IMR-90 (cell line): Measurements from ENCODE around the gene DAP3. TPM values are rescaled to one million over a fixed set of nuclear protein-coding genes. Genes with fewer than 3 reads are reported as not detected.

ENCODE experiments used
- ATAC-seq: fragments of 200-7000 bp; cut with Tn5 transposase; 2 replicates; pipeline ENCODE4 v1.9.1; 2020; ENCODE audit warnings: low read depth, mild to moderate bottlenecking, moderate library complexity
- BruUV-seq: library from RNA; stranded (reverse); fragments of 400-500 nt; replicated peaks from 2 replicates; lab custom pipeline; 2021; lab: Mats Ljungman, UMichigan
- CTCF ChIA-PET: fragments of 300-600 bp; formaldehyde crosslinking; extraction: SDS; loops from one replicate; lab custom pipeline; 2021; ENCODE audit warnings: antibody characterized with exemption; lab: Yijun Ruan, JAX
- POLR2A ChIA-PET: fragments of 300-600 bp; sonication (Branson Sonifier 250); formaldehyde crosslinking; loops from one replicate; lab custom pipeline; 2022; ENCODE audit warnings: antibody characterized with exemption; ENCODE audit not compliant: unreplicated experiment; lab: Charles Lee
- DNase-seq: peaks from one replicate; pipeline ENCODE4 v3.0.0; 2013
- H2AFZ ChIP-seq: replicated peaks from 2 replicates; pipeline ENCODE3; 2013; ENCODE audit warnings: low read length, mild to moderate bottlenecking; ENCODE audit not compliant: poor library complexity
- H2AK5ac ChIP-seq: 2 replicates; pipeline ENCODE4 v1.6.1; 2013; ENCODE audit warnings: low read depth, low read length, inconsistent platforms
- H2AK9ac ChIP-seq: replicated peaks from 2 replicates; pipeline ENCODE3; 2013; ENCODE audit warnings: mild to moderate bottlenecking, low read depth, low read length, moderate library complexity; ENCODE audit not compliant: poor library complexity
- H2BK120ac ChIP-seq: 2 replicates; pipeline ENCODE4 v1.6.1; 2013; ENCODE audit warnings: low read depth, low read length, inconsistent platforms
- H2BK15ac ChIP-seq: 3 replicates; pipeline ENCODE4 v1.6.1; 2013; ENCODE audit warnings: low read depth, low read length, inconsistent platforms
- H2BK20ac ChIP-seq: 2 replicates; pipeline ENCODE4 v1.6.1; 2013; ENCODE audit warnings: low read depth, mild to moderate bottlenecking, inconsistent platforms, low read length, moderate library complexity
- H2BK5ac ChIP-seq: 2 replicates; pipeline ENCODE4 v1.6.1; 2013; ENCODE audit warnings: mild to moderate bottlenecking, low read depth, low read length, inconsistent platforms; ENCODE audit not compliant: poor library complexity, severe bottlenecking
- H3K14ac ChIP-seq: replicated peaks from 2 replicates; pipeline ENCODE4 v1.6.1; 2013; ENCODE audit warnings: low read depth, low read length, inconsistent platforms
- H3K18ac ChIP-seq: 2 replicates; pipeline ENCODE4 v1.6.1; 2013; ENCODE audit warnings: low read depth, low read length, control low read depth
- H3K23ac ChIP-seq: 2 replicates; pipeline ENCODE4 v1.6.1; 2013; ENCODE audit warnings: low read depth, low read length, inconsistent platforms
- H3K27ac ChIP-seq: 2 replicates; pipeline ENCODE4 v1.5.1; 2013; ENCODE audit warnings: mild to moderate bottlenecking, control low read depth, low read length; ENCODE audit not compliant: insufficient read depth
- H3K27me3 ChIP-seq: 2 replicates; pipeline ENCODE4 v1.6.1; 2013; ENCODE audit warnings: low read length; ENCODE audit not compliant: control insufficient read depth, insufficient read depth
- H3K36me3 ChIP-seq: 2 replicates; pipeline ENCODE4 v1.6.1; 2013; ENCODE audit warnings: low read length, mixed read lengths; ENCODE audit not compliant: control insufficient read depth, insufficient read depth
- H3K4ac ChIP-seq: 2 replicates; pipeline ENCODE4 v1.6.1; 2013; ENCODE audit warnings: low read depth, low read length, inconsistent platforms
- H3K4me1 ChIP-seq: 2 replicates; pipeline ENCODE4 v1.6.1; 2013; ENCODE audit warnings: low read length, mixed read lengths; ENCODE audit not compliant: control insufficient read depth, insufficient read depth
- H3K4me2 ChIP-seq: 2 replicates; pipeline ENCODE4 v1.6.1; 2013; ENCODE audit warnings: low read depth, mild to moderate bottlenecking, control low read depth, low read length, moderate library complexity
- H3K4me3 ChIP-seq: 2 replicates; pipeline ENCODE4 v1.5.1; 2013; ENCODE audit warnings: low read depth, mild to moderate bottlenecking, control low read depth, low read length, moderate library complexity; ENCODE audit not compliant: insufficient read depth
- H3K56ac ChIP-seq: 2 replicates; pipeline ENCODE4 v1.6.1; 2013; ENCODE audit warnings: low read length, inconsistent platforms; ENCODE audit not compliant: insufficient read depth; ENCODE audit errors: extremely low read depth
- H3K79me1 ChIP-seq, 2 experiments: 2 replicates each; pipeline ENCODE4 v1.6.1; 2013; ENCODE audit warnings: low read length in 2 of 2, inconsistent platforms in 1 of 2, low read depth in 1 of 2
- H3K9ac ChIP-seq: 2 replicates; pipeline ENCODE4 v1.6.1; 2013; ENCODE audit warnings: low read depth, low read length, control low read depth
- H3K9me1 ChIP-seq: 2 replicates; pipeline ENCODE4 v1.6.1; 2013; ENCODE audit warnings: low read length, inconsistent platforms; ENCODE audit not compliant: insufficient read depth
- H3K9me3 ChIP-seq: 2 replicates; pipeline ENCODE4 v1.6.1; 2013; ENCODE audit warnings: low read length; ENCODE audit not compliant: control insufficient read depth, insufficient read depth
- H4K20me1 ChIP-seq: 2 replicates; pipeline ENCODE4 v1.6.1; 2013; ENCODE audit warnings: low read length, inconsistent platforms; ENCODE audit not compliant: insufficient read depth
- H4K5ac ChIP-seq: 2 replicates; pipeline ENCODE4 v1.6.1; 2013; ENCODE audit warnings: mild to moderate bottlenecking, low read depth, low read length, control low read depth
- H4K8ac ChIP-seq, 2 experiments: 2 replicates each; pipeline ENCODE4 v1.6.1; 2013; ENCODE audit warnings: low read depth in 2 of 2, low read length in 2 of 2, control low read depth in 1 of 2, inconsistent platforms in 1 of 2
- H4K91ac ChIP-seq: 2 replicates; pipeline ENCODE4 v1.6.1; 2013; ENCODE audit warnings: low read depth, low read length, inconsistent platforms; ENCODE audit not compliant: insufficient read depth
- POLR2A ChIP-seq: IDR thresholded peaks from 2 replicates; pipeline ENCODE4 v1.6.1; 2012; ENCODE audit warnings: mild to moderate bottlenecking, low read depth, low read length
- RAD21 ChIP-seq: IDR thresholded peaks from 2 replicates; pipeline ENCODE4 v1.6.1; 2012; ENCODE audit warnings: low read length, improper control_type of control experiment
- RCOR1 ChIP-seq: IDR thresholded peaks from 2 replicates; pipeline ENCODE4 v1.6.1; 2012; ENCODE audit warnings: mild to moderate bottlenecking, low read length, improper control_type of control experiment; ENCODE audit not compliant: insufficient replicate concordance
- SMC3 ChIP-seq: fragments of 150-350 bp; IDR thresholded peaks from 2 replicates; pipeline ENCODE4 v1.6.1; 2016; ENCODE audit warnings: low read depth, mild to moderate bottlenecking, antibody characterized with exemption, low read length, moderate library complexity
- WGBS, 2 experiments: methylation state at CpG; one replicate each; pipeline versions ENCODE4 v1.1.5 to v1.1.7; 2013; ENCODE audit warnings: missing lambda C conversion rate in 2 of 2; ENCODE audit not compliant: insufficient read length in 1 of 2; ENCODE audit errors: extremely low coverage in 2 of 2; 5-methylcytosine and 5-hydroxymethylcytosine counted together
- dilution Hi-C: fragments of 300-500 bp; cut with HindIII; formaldehyde crosslinking; loops from one replicate; pipeline ENCODE4 v1.14.3; 2018; ENCODE audit warnings: low sequenced_read_pairs; ENCODE audit not compliant: unreplicated experiment
- in situ Hi-C: fragments of 300-500 bp; cut with MboI; formaldehyde crosslinking; loops from 3 replicates; pipeline ENCODE4 v1.14.3; 2019; ENCODE audit warnings: low sequenced_read_pairs, inconsistent platforms, mixed read lengths
- intact Hi-C: fragments of 100-400 bp; cut with micrococcal nuclease; formaldehyde crosslinking; loops from 2 replicates; pipeline ENCODE4 v1.10.0; 2022
- polyA plus RNA-seq, 3 experiments: library from polyadenylated mRNA; depleted of rRNA; stranded (reverse); fragments of >200 nt; gene quantifications; 2 replicates each; pipeline ENCODE4 v1.2.3, GENCODE V29; 2012; ENCODE audit warnings: low replicate concordance in 1 of 3
- total RNA-seq: library from RNA; depleted of rRNA; stranded (reverse); fragments of >200 nt; gene quantifications from 2 replicates; pipeline ENCODE4 v1.2.3, GENCODE V29; 2012

The DAP3 gene
- total and polyA plus RNA-seq, 2 of the 4 experiments (the other 2 are of a cell fraction), result 48.6 to 126 TPM

GRCh38 chr1:155652951-155653350, 35.9 kb upstream of the DAP3 start:
- no TSS peak for BruUV-seq
- Histone ChIP-seq H4K5ac (no peak overlapping the region), H4K20me1 (no peaks in the 10 kb centered on the region), H2BK15ac (no peak overlapping the region), H4K91ac (no peak overlapping the region), H3K4me1 (peaks cover 2% of the 10 kb centered on the region; the same call in 1 of the 2 replicates), H3K56ac (no peak overlapping the region), H2AFZ (no peak overlapping the region), H3K27ac (no peak overlapping the region), H3K9me1 (no peaks in the 10 kb centered on the region), H3K27me3 (no peaks in the 10 kb centered on the region), H2BK5ac (no peak overlapping the region), H3K14ac (no peak overlapping the region), H3K4me2 (no peak overlapping the region), H2BK120ac (no peak overlapping the region), H2AK5ac (no peak overlapping the region), H3K9me3 (peaks cover 4% of the 10 kb centered on the region; the same call in 1 of the 2 replicates), H3K4ac (no peak overlapping the region), H4K8ac (no peak overlapping the region), H3K18ac (no peak overlapping the region), H3K79me1 (no peaks in the 10 kb centered on the region), H2BK20ac (no peak overlapping the region), H3K9ac (no peak overlapping the region), H3K23ac (no peak overlapping the region), H3K4me3 (no peak overlapping the region), H3K36me3 (no peaks in the 10 kb centered on the region), H2AK9ac (no peak overlapping the region)
- DNase-seq, result no peak
- WGBS, 2 experiments, result no CpG with 5 or more reads among the region's 3 CpGs
- POLR2A ChIA-PET, result no interaction called here
- in situ Hi-C loops, result no loop called here
- CTCF ChIA-PET, result no interaction called here
- TF ChIP-seq POLR2A (no peak), SMC3 (no peak), RAD21 (no peak), RCOR1 (no peak)
- intact Hi-C loops, result no loop called here
- dilution Hi-C loops, result no loop called here
- no peak for ATAC-seq
